Ovary (tissue), 3 donors: ENCODE measurements around the gene DMXL1.

Experiments
- CTCF ChIP-seq, 3 donors: fragments of 450-650 bp in 2 of 3; fragments of 200-600 bp in 1 of 3; IDR thresholded peaks; one replicate each; pipeline versions ENCODE4 v1.5.1 to v1.8.0; 2016 to 2022; ENCODE audit warnings: antibody characterized with exemption in 3 of 3, mild to moderate bottlenecking in 1 of 3
- EP300 ChIP-seq: sonication (generic); formaldehyde crosslinking; IDR thresholded peaks from one replicate; pipeline ENCODE4 v1.6.1; 2017; ENCODE audit warnings: antibody characterized with exemption
- POLR2A ChIP-seq: fragments of 450-650 bp; IDR thresholded peaks from one replicate; pipeline ENCODE4 v1.6.1; 2017; ENCODE audit warnings: antibody characterized with exemption, mild to moderate bottlenecking, moderate library complexity
- donor health status: DM: no; HTN: no; CAD: no.

DNA sequence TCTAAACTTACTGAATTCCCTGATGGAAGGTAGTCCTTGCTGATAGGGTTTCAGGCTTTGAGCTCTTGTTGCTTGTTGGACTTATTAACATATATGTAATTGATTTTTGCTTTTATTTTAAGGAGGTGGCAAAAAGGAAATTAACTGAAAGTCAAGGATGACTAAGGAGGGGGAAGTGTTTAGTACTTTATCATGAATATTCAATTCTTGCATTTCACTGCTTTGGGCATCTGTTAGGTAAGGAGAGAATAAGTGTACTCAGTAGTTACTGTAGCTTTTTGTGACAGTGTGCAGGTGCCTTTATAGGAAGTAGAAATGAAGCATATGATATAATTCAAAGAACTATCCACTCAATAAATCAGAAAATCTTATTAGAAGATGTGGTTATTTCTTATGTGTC is 47.1 kb downstream of the DMXL1 start:
- TF ChIP-seq CTCF (IDR thresholded peaks at IDR 0.05) (no peak), EP300 (no peak), POLR2A (no peak)
